MM.1S (cell line): ENCODE measurements around the gene TRIM7.

Experiments used
- DNase-seq: peaks from one replicate; pipeline ENCODE4 v3.0.0-alpha.2; 2015
- H2AFZ ChIP-seq: fragments of 300-600 bp; sonication (generic); 2 replicates; pipeline ENCODE4 v1.6.0; 2016; ENCODE audit warnings: antibody characterized with exemption, low read length
- H3F3A ChIP-seq: fragments of 300-600 bp; sonication (generic); 2 replicates; pipeline ENCODE4 v1.6.1; 2016; ENCODE audit warnings: mild to moderate bottlenecking, antibody characterized with exemption, low read length, moderate library complexity, mixed read lengths; ENCODE audit not compliant: insufficient read depth
- H3K27ac ChIP-seq: fragments of 300-600 bp; sonication (generic); 2 replicates; pipeline ENCODE4 v1.5.1; 2016; ENCODE audit warnings: mild to moderate bottlenecking, low read length
- H3K27me3 ChIP-seq: fragments of 300-600 bp; sonication (generic); replicated peaks from 2 replicates; pipeline ENCODE4 v1.6.0; 2016; ENCODE audit warnings: low read length; ENCODE audit not compliant: insufficient read depth
- H3K36me3 ChIP-seq: fragments of 300-600 bp; sonication (generic); replicated peaks from 2 replicates; pipeline ENCODE4 v1.6.1; 2016; ENCODE audit warnings: mild to moderate bottlenecking, low read length, mixed read lengths; ENCODE audit not compliant: insufficient read depth
- H3K4me1 ChIP-seq: fragments of 300-600 bp; sonication (generic); 2 replicates; pipeline ENCODE4 v1.6.1; 2016; ENCODE audit warnings: low read length, mixed read lengths
- H3K4me2 ChIP-seq: fragments of 300-600 bp; sonication (generic); 2 replicates; pipeline ENCODE4 v1.6.0; 2016; ENCODE audit warnings: low read depth, low read length
- H3K4me3 ChIP-seq: fragments of 300-600 bp; sonication (generic); 2 replicates; pipeline ENCODE4 v1.5.1; 2016; ENCODE audit warnings: low read length, mixed read lengths
- H3K79me2 ChIP-seq: fragments of 300-600 bp; sonication (generic); 2 replicates; pipeline ENCODE4 v1.6.1; 2016; ENCODE audit warnings: mixed run types, low read length, mixed read lengths
- H3K9ac ChIP-seq: fragments of 300-600 bp; sonication (generic); 2 replicates; pipeline ENCODE4 v1.6.1; 2016; ENCODE audit warnings: low read length, mixed read lengths
- H3K9me2 ChIP-seq: fragments of 300-600 bp; sonication (generic); replicated peaks from 2 replicates; pipeline ENCODE4 v1.6.1; 2016; ENCODE audit warnings: mild to moderate bottlenecking, low read length, mixed read lengths; ENCODE audit not compliant: insufficient read depth
- H3K9me3 ChIP-seq: fragments of 300-600 bp; sonication (generic); replicated peaks from 2 replicates; pipeline ENCODE4 v1.6.1; 2016; ENCODE audit warnings: mild to moderate bottlenecking, low read length, mixed read lengths; ENCODE audit not compliant: insufficient read depth
- H4K20me1 ChIP-seq: fragments of 300-600 bp; sonication (generic); 2 replicates; pipeline ENCODE4 v1.6.1; 2016; ENCODE audit warnings: mild to moderate bottlenecking, low read length, moderate library complexity, mixed read lengths; ENCODE audit not compliant: insufficient read depth
- EZH2 ChIP-seq: fragments of 300-600 bp; sonication (generic); optimal IDR thresholded peaks from 2 replicates; pipeline ENCODE3; 2017; ENCODE audit warnings: low read depth, mild to moderate bottlenecking, antibody characterized with exemption, low read length, mixed read lengths
- EZH2phosphoT487 ChIP-seq: fragments of 300-600 bp; sonication (generic); IDR thresholded peaks from 2 replicates; pipeline ENCODE4 v1.6.1; 2018; ENCODE audit warnings: antibody characterized with exemption, low read length
- TF ChIP-seq, protein P1 (sequence below): fragments of 300-600 bp; sonication (generic); IDR thresholded peaks from 2 replicates; pipeline ENCODE4 v1.5.1; 2016; ENCODE audit warnings: antibody characterized with exemption, low read length, mixed read lengths

TRIM7 gene

DNA sequence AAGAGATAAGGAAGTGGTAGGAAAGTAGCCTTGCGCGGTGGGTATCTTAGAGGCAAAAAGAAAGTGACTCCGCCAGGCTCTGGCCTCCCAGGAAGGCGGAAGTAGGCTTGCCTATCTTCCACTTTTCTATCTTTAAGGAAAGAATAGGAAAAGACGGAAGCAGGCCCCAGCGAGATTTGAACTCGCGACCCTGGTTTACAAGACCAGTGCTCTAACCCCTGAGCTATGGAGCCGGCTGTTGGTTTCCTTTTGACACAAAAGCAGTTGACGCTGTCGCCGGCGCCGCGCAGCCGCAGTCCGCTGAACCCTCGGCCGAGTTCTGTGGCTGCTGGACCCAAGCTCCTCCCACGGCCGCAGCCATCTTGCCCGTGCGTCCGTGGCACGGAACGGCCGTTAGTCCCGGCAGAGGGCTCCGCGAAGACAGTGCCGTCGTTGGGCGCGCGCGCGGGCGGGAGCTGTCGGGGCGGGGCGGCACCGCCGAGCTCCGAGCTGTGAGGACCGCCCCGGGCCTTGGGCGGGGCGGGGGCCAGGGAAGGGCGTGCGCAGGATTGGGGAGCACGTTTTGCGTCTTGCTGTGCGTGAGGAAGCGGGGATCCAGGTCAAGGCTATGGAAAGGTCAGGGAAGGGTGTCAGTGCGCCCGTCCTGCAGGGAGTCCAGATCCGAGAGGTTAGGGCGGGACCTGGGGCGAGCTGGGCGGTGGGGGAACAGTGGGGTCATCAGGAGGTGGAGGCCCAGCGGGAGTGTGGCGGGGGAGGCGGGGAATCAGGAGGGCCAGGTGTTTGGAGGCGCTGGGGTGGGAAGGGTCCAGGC lies 13.3 kb downstream of the TRIM7 start:
- Histone ChIP-seq H3K9me2 (no peaks in the 10 kb centered on the region), H3K4me2 (peak overlapping the region; percentile 99), H3K4me1 (no peaks in the 10 kb centered on the region), H3K27me3 (no peaks in the 10 kb centered on the region), H4K20me1 (no peaks in the 10 kb centered on the region), H3K27ac (peak overlapping the region; percentile 72; the same call in 1 of the 2 replicates), H3K36me3 (no peaks in the 10 kb centered on the region), H3F3A (peaks cover 34% of the 10 kb centered on the region; the same call in 1 of the 2 replicates), H3K79me2 (no peaks in the 10 kb centered on the region), H2AFZ (peak overlapping the region; percentile 87), H3K4me3 (peak overlapping the region; percentile 95), H3K9ac (peak overlapping the region; percentile 66), H3K9me3 (no peaks in the 10 kb centered on the region)
- peak; percentile 96 for DNase-seq
- TF ChIP-seq, protein P1, sequence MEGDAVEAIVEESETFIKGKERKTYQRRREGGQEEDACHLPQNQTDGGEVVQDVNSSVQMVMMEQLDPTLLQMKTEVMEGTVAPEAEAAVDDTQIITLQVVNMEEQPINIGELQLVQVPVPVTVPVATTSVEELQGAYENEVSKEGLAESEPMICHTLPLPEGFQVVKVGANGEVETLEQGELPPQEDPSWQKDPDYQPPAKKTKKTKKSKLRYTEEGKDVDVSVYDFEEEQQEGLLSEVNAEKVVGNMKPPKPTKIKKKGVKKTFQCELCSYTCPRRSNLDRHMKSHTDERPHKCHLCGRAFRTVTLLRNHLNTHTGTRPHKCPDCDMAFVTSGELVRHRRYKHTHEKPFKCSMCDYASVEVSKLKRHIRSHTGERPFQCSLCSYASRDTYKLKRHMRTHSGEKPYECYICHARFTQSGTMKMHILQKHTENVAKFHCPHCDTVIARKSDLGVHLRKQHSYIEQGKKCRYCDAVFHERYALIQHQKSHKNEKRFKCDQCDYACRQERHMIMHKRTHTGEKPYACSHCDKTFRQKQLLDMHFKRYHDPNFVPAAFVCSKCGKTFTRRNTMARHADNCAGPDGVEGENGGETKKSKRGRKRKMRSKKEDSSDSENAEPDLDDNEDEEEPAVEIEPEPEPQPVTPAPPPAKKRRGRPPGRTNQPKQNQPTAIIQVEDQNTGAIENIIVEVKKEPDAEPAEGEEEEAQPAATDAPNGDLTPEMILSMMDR: no peak
- TF ChIP-seq EZH2 (no peak), EZH2phosphoT487 (no peak)

DNA sequence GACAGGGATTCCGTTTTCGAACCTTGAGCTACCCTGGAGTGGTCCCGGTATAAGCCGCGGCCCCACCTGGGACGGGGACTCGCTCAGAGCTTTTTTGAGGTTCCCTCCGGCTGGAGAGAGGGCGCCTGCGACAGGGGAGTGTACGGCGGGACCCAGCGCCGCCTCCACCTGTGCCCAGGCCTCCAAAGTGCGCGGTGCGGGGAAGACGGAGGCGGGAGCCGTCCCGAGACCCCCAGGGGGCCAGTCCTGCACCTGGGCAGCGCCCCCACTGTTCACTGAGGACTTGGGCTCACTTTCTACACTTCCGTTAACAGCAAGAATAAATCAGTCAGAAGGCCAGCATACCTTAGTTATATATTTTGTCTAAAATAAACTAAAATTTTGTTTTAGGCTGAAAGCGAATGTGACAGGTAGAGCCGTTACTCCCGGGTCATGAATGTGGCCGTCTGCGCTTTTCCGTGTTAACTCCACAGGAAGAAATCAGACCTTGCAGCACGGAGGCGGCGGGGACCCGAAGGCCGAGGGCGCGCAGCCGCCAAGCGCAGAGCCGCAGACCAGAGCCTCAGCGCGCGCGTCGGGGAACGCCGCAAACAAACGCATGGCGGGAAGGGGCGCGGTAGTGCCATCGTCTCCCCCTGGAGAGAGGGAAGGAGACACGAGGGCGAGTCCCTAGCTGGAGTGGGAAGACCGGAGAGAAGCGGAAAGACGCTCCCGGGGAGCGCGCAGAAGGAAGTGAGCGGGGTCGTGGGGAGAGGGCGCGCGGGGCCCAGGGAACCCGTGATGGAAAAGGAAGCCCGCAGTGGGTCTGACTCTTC lies 14.1 kb downstream of the TRIM7 start:
- Histone ChIP-seq H4K20me1 (no peaks in the 10 kb centered on the region), H3K79me2 (no peaks in the 10 kb centered on the region), H2AFZ (peak overlapping the region; percentile 87), H3K27me3 (no peaks in the 10 kb centered on the region), H3K4me3 (peak overlapping the region; percentile 95), H3K9me3 (no peaks in the 10 kb centered on the region), H3K4me2 (peak overlapping the region; percentile 99), H3K9ac (peak overlapping the region; percentile 66; the same call in 1 of the 2 replicates), H3K4me1 (no peaks in the 10 kb centered on the region), H3F3A (peaks cover 34% of the 10 kb centered on the region; the same call in 1 of the 2 replicates), H3K9me2 (no peaks in the 10 kb centered on the region), H3K27ac (peak overlapping the region; percentile 72; the same call in 1 of the 2 replicates), H3K36me3 (no peaks in the 10 kb centered on the region)
- DNase-seq: peak; percentile 65
- no peak for TF ChIP-seq EZH2phosphoT487
- TF ChIP-seq EZH2: no peak
- TF ChIP-seq, protein P1: peak; percentile 27

GRCh38 chr5:181189962-181190710 lies 14.9 kb downstream of the TRIM7 start:
- Histone ChIP-seq H3K9me2 (no peaks in the 10 kb centered on the region), H3K36me3 (no peaks in the 10 kb centered on the region), H3K27ac (no peak overlapping the region; the same call in 1 of the 2 replicates), H3K9me3 (no peaks in the 10 kb centered on the region), H3K4me3 (peak overlapping the region; percentile 95), H3F3A (peaks cover 34% of the 10 kb centered on the region; the same call in 1 of the 2 replicates), H3K4me1 (no peaks in the 10 kb centered on the region), H3K27me3 (no peaks in the 10 kb centered on the region), H2AFZ (peak overlapping the region; percentile 87), H4K20me1 (no peaks in the 10 kb centered on the region), H3K4me2 (peak overlapping the region; percentile 99), H3K79me2 (no peaks in the 10 kb centered on the region), H3K9ac (peak overlapping the region; percentile 66; the same call in 1 of the 2 replicates)
- no peak for DNase-seq
- TF ChIP-seq EZH2 (no peak), EZH2phosphoT487 (no peak)
- TF ChIP-seq, protein P1: no peak
